Body of pancreas (tissue), 4 donors: ENCODE measurements around the gene SYNGR1.
"Not testable (repeated sequence)": the region's sequence is repeated elsewhere in the genome, so short reads cannot be mapped to it uniquely, and the experiment has no call there.

ENCODE experiments used
- POLR2A ChIP-seq, 3 donors: fragments of 450-650 bp; IDR thresholded peaks; one replicate each; pipeline ENCODE4 v1.6.1; 2016; ENCODE audit warnings: antibody characterized with exemption in 3 of 3, mild to moderate bottlenecking in 2 of 3
- TF ChIP-seq, protein P1 (sequence below), 7 experiments: fragments of 450-650 bp in 4 of 7; fragments of 200-600 bp in 3 of 7; sonication (generic) in 3 of 7; IDR thresholded peaks; one replicate each; pipeline ENCODE4 v1.5.1; 2016 to 2019; ENCODE audit warnings: antibody characterized with exemption in 7 of 7

DNA sequence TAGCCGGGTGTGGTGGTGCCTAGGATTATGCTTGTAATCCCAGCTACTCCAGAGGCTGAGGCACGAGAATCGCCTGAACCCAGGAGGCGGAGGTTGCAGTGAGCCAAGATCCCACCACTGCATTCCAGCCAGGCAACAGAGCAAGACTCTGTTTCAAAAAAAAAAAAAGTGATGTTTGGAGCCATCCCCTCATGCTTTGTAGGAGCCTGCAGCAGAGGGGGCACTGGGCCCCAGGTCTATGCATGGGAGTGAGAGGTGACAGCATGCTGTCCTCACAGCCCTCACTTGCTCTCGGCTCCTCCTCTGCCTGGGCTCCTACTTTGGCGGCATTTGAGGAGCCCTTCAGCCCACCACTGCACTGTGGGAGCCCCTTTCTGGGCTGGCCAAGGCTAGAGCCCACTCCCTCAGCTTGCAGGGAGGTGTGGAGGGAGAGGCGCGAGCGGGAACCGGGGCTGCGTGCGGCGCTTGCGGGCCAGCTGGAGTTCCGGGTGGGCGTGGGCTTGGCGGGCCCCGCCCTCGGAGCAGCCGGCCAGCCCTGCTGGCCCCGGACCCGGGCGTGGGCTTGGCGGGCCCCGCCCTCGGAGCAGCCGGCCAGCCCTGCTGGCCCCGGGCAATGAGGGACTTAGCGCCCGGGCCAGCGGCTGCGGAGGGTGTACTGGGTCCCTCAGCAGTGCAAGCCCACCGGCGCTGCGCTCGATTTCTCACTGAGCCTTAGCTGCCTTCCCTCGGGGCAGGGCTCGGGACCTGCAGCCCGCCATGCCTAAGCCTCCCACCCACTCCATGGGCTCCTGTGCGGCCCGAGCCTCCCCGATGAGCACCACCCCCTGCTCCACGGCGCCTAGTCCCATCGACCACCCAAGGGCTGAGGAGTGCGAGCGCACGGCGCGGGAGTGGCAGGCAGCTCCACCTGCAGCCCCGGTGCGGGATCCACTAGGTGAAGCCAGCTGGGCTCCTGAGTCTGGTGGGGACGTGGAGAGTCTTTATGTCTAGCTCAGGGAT lies 7.6 kb downstream of the SYNGR1 start:
- TF ChIP-seq, protein P1, sequence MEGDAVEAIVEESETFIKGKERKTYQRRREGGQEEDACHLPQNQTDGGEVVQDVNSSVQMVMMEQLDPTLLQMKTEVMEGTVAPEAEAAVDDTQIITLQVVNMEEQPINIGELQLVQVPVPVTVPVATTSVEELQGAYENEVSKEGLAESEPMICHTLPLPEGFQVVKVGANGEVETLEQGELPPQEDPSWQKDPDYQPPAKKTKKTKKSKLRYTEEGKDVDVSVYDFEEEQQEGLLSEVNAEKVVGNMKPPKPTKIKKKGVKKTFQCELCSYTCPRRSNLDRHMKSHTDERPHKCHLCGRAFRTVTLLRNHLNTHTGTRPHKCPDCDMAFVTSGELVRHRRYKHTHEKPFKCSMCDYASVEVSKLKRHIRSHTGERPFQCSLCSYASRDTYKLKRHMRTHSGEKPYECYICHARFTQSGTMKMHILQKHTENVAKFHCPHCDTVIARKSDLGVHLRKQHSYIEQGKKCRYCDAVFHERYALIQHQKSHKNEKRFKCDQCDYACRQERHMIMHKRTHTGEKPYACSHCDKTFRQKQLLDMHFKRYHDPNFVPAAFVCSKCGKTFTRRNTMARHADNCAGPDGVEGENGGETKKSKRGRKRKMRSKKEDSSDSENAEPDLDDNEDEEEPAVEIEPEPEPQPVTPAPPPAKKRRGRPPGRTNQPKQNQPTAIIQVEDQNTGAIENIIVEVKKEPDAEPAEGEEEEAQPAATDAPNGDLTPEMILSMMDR (IDR thresholded peaks at IDR 0.05) = not testable (repeated sequence)
- not testable (repeated sequence) for TF ChIP-seq POLR2A (IDR thresholded peaks at IDR 0.05)
